Epidermal melanocyte (primary cell): ENCODE results near the gene OPCML.

ENCODE experiments used
- DNase-seq: peaks from one replicate; pipeline ENCODE4 v3.0.0; 2011; ENCODE audit warnings: low spot score; ENCODE audit not compliant: insufficient read length

OPCML gene

DNA sequence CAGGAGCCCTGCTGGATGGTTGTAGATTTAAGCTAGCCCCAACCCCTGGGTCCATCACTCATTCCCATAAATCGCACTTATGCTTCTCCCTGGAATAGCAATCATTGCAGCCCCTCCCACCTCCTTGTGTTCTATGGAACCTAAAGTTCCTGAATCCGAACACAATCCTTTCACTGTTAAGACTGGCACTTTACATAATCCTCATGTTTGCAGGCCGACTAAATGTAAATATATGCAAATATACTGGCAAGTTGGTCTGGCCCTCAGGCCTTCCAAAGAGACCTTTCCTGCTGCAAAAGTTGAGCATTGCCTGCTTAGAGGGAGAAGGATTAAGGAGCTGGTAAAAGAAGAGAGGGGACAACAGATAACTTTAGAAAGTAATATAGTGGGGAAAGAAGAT, 892.9 kb downstream of the OPCML start:
- DNase-seq = no peak

GRCh38 chr11:132638423-132638822, 893.9 kb downstream of the OPCML start:
- no peak for DNase-seq

DNA sequence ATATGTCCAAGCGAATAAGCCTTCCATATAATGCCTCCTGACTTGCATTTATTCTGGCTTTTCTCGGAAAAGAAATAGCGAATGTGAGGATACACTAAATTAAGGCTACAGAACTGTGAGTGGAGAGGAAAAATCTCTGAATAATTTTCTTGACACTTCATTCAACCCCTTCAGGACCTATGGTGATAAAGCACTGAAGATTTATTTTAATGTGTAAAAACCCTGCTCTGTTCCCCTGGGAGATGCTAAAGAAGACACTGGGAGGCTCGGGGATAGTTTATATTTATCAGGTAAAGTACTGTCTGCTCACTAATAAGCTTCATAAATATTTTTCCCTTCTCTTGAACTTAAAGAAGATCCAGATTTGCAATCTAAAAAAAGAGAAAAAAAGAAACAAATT, 895.8 kb downstream of the OPCML start:
- DNase-seq = no peak

- no peak for DNase-seq
These were observed 899.6 kb downstream of the OPCML start for GRCh38 chr11:132632641-132633124.

GRCh38 chr11:132631989-132632388, 900.3 kb downstream of the OPCML start:
- DNase-seq = no peak

DNA sequence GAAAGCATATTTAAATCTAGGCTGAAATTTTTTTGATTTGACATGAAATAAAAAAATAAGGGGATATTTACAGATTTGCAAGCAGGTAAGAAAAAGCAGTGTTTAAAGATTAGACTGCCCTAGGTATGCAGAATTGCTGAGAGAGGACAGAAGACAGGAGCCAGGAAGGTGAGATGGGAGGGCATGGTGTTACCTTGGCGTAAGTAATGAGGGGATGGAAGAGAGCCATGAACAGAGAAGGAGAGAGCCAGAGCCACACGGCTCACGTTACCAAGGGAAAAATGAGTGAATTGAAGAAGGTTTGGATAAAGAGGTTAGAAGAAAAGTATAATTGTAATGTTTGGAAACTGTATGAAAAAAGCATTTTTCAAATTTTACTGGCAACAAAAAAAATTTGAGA, 904.3 kb downstream of the OPCML start:
- DNase-seq = no peak

DNA sequence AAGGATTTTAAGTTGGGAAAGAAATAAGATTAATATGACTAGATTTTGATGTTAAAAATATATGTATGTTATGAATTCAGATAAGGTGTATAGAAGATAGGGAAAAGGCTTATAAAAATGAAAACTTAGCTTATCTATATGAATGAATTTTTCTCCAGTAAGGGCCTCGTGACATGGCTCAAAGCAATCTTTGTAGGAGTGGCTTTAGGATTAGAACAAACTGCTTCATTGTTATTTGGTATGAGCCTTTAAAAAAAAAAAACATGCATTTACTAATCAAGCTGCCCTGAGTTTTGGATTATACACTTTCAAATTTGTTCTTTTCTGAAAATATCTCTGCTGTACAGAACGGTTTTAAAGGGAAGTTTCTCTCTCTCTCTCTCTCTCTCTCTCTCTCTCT, 905.9 kb downstream of the OPCML start:
- DNase-seq = peak; percentile 69

GRCh38 chr11:132623511-132623910, 908.8 kb downstream of the OPCML start:
- no peak for DNase-seq

GRCh38 chr11:132621976-132622580, 910.2 kb downstream of the OPCML start:
- DNase-seq = no peak

GRCh38 chr11:132620423-132620822, 911.9 kb downstream of the OPCML start:
- no peak for DNase-seq

DNA sequence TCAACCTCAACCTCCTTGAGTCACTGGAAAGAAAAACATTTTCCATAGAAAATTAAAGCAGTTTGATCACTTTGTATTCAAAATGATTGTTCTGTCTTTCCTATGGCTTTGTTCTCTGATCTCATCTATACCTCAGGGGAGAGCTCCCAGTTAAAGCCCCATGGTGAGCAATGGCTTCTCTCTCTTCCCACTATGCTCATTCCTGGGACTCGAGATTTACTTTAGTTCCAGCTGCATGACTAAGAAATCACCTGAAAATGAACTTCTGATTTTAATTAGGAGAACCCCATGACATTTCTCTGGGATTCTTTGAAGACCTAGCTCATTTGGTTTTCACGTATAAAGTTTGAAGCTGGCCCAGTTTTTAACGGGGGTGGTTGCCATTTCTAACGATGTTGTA, 921.5 kb downstream of the OPCML start:
- DNase-seq = no peak

DNA sequence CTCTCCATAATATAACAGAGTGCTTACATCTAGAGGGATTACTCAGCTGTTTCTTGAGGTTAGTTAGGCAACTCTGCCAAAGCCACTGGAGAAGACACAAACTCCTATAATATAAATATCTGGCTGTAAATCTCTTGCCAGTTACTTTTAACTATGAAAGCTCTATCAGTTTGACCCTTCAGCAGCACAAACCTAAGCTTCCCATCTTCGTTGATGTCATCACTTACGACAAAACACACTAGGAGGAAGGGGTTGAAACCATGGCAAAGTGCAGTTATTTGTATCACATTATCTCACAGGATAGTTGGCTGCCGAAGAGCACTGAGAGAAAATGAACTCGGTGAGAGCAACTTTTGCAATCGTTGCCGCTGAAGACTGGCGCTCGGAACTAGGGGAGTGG, 922.1 kb downstream of the OPCML start:
- DNase-seq = no peak

- DNase-seq = peak; percentile 49
These were observed 924.7 kb downstream of the OPCML start for GRCh38 chr11:132607575-132607974.

DNA sequence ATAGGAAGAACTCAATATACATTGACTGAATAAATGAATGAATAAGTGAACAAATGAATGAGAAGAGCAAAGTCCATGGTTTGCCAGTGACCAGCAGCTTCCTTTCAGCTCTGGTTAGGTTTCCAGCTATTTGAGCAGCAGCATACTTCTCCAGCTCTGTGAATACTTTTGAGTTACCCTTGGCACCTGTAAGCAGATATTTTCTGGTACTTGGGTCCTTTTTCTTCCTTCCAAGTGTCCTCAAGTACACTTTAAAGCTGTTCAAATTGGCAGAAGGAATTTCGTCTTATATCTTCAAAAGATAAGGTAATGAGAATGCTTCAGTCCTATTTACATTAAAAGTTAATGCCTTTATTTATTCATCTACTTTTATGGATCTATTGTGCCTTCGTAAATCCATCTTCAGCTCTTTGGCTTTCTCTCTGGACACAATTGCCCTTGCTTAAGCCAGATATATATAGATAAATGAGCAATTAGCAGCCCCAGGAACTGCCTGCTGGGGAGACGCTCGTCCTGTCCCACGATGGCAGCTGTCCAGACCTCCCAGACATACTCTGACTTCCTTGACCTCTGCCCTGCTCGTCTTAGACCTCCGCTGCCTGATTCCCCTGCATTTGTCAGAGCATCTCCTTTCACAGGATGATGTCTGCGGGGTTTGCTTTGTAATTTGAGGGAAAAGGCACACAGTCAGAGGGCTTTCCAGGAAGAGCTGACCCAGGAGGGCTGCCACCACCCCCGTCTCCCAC, 926.3 kb downstream of the OPCML start:
- DNase-seq = no peak

GRCh38 chr11:132604431-132604830, 927.9 kb downstream of the OPCML start:
- no peak for DNase-seq

DNA sequence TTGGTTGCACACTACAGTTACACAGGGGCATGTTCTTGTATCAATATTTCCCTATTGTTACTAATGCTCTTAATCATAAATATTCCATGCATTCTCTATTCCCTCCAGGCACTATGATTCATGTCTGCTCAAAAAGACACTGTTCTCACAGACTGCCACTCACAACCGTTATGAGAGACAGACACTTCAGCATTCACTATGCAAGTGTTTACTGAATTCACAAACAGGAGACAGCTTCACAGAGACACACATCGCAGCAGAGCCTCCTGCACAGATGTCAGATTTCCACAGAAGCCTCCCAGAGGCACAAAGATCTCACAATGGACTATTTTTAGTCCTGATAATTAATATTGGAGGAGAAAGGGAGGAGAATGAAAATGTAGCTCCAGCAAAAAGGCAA, 930.4 kb downstream of the OPCML start:
- no peak for DNase-seq

GRCh38 chr11:132595711-132596134, 936.6 kb downstream of the OPCML start:
- DNase-seq = no peak

- no peak for DNase-seq
These were observed 937.1 kb downstream of the OPCML start for GRCh38 chr11:132595246-132595645.

DNA sequence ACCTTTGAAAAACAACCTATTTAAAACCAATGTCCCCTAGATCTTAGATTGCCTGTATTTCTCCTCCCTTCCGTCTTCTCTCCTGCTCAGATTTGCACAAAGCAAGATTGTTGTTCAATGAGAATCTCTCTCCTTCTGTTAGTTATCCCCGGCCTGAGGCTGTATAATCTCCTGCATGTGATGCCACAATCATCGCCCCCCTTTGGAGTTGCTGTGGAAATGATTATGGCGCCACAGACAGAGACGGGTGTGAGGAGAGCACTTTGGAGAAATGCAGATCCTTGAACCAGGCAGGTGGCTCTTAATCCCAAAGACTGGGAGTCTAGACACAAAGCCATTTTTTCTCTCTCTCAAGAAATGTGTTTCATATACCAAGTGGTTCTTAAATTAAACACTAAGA, 941.3 kb downstream of the OPCML start:
- peak; percentile 34 for DNase-seq

GRCh38 chr11:132590554-132590953, 941.7 kb downstream of the OPCML start:
- DNase-seq = no peak

DNA sequence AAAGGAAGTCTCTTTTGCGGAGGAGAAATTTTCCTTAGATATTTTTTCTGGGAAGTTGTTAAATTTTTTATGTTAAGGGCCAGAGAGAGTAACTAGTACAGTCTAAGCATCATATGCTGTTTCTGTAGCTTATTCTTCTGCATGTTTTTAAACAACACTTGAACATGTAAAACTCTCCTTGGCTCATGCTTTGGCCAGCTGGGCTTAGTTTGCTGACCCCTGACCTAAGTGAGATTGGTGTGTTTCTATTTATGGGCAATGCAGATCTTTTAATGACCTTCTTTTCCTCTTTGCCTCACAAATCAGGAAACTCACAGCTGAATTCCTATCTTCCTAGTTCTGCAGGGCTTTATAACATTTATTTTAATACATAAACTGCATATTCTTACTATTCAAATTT, 942.5 kb downstream of the OPCML start:
- no peak for DNase-seq

DNA sequence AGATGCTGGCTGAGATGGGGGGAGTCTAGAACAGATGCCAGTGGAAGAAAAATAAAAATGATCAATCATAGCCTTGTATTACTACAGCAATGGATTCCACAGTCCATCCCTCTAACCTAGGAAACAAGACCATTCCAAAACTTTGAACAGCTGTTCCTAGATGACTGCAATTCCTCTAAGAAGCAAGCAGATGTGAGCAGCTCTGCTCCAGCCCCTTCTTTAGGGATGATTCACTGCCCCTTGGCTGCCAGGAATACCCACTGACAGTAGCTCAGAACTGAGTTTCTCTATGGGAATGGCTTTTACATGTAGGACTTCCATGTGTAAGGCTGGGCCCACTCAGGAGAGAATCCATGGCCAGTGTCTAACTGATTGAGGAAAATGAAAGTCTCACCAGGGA, 943.9 kb downstream of the OPCML start:
- no peak for DNase-seq

DNA sequence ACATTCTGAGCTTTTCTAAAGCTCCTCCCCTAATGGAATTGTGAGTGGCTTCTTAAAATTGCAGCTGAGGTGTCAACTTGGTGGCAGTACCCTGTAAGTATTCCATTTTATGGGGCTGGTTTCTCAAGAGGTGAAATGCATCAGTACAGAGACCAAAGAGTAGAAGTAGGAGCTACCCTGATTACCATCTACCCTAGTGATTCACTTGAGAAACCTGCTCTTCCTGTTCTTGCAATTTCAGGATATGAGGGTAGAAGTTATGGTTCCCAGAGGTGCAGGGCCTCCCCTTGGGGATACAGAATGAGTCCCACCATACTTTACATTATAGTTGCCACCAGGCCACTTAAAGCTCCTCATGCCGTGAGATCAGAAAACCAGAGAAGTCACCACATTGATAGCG, 944.6 kb downstream of the OPCML start:
- DNase-seq = no peak
